ENCODE data around the gene SCYL1.
A peak's percentile ranks its signal among the peaks of the same experiment; 100 is the strongest.
"Not testable (repeated sequence)": the region's sequence is repeated elsewhere in the genome, so short reads cannot be mapped to it uniquely, and the experiment has no call there.

DNA sequence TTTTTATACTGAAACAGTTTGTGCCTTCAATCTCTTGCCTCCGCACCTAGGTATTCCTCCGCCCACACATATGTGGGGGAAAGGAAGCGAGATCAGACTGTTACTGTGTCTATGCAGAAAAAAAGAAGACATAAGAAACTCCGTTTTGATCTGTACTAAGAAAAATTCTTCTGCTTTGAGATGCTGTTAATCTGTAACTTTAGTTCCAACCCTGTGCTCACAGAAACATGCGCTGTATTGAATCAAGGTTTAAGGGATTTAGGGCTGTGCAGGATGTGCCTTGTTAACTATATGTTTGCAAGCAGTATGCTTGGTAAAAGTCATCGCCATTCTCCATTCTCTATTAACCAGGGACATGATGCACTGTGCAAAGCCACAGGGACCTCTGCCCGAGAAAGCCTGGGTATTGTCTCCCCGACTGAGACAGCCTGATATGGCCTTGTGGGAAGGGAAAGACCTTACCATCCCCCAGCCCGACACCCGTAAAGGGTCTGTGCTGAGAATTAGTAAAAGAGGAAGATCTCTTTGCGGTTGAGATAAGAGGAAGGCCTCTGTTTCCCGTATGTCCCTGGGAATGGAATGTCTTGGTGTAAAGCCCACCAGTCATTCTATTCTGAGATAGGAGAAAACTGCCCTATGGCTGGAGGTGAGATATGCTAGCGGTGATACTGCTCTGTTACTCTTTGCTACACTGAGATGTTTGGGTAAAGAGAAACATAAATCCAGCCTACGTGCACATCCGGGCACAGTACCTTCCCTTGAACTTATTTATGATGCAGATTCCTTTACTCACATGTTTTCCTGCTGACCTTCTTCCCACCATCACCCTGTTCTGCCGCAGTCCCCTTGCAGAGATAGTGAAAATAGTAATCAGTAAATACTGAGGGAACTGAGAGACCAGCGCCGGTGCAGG, 1.9 kb upstream of the SCYL1 start:
- TF ChIP-seq POLR2AphosphoS5, POLR2A, POU2F2, TAF1 (IDR thresholded peaks at IDR 0.05; ENCODE audit: low read depth, low read length): not testable (repeated sequence)
- TF ChIP-seq SPI1 (IDR thresholded peaks at IDR 0.05; ENCODE audit: low read depth, low read length), result 0 out of 2 replicates have a peak, but pooled peaks have one; percentile 2
